WTC11 (cell line): ENCODE measurements around the gene GSTT4. TPM values are rescaled to one million over a fixed set of nuclear protein-coding genes. Genes with fewer than 3 reads are reported as not detected.
A peak's percentile ranks its signal among the peaks of the same experiment; 100 is the strongest.

Experiments
- ATAC-seq: fragments of 200-7000 bp; cut with Tn5 transposase; 2 replicates; pipeline ENCODE4 v1.10.0; 2021; ENCODE audit warnings: mild to moderate bottlenecking, moderate library complexity
- CTCF ChIA-PET: fragments of 300-600 bp; sonication (Branson Sonifier 250); formaldehyde crosslinking; loops from one replicate; lab custom pipeline; 2021; ENCODE audit warnings: antibody characterized with exemption; lab: Charles Lee
- POLR2A ChIA-PET: fragments of 350-600 bp; sonication (Branson Sonifier 250); formaldehyde crosslinking; loops from one replicate; lab custom pipeline; 2021; ENCODE audit warnings: antibody characterized with exemption; lab: Charles Lee
- DNase-seq: peaks from one replicate; pipeline ENCODE4 v3.0.0; 2021; ENCODE audit warnings: low spot score
- H3K27ac Mint-ChIP-seq: 2 replicates; pipeline ENCODE4 v1.8.0; 2021; ENCODE audit warnings: mixed read lengths
- H3K27me3 Mint-ChIP-seq: 2 replicates; pipeline ENCODE4 v1.8.0; 2021; ENCODE audit warnings: low read depth, mild to moderate bottlenecking, moderate library complexity, mixed read lengths
- H3K36me3 Mint-ChIP-seq: 2 replicates; pipeline ENCODE4 v1.8.0; 2021; ENCODE audit warnings: mixed read lengths
- H3K4me1 Mint-ChIP-seq: 2 replicates; pipeline ENCODE4 v1.8.0; 2022; ENCODE audit warnings: mixed read lengths
- H3K4me3 Mint-ChIP-seq: 2 replicates; pipeline ENCODE4 v1.8.0; 2021; ENCODE audit warnings: mild to moderate bottlenecking, moderate library complexity, mixed read lengths
- H3K9me3 Mint-ChIP-seq: 2 replicates; pipeline ENCODE4 v1.8.0; 2021; ENCODE audit warnings: mixed read lengths
- EMX1 ChIP-seq: fragments of 250-450 bp; sonication (Bioruptor Pico); IDR thresholded peaks from 2 replicates; pipeline ENCODE4 v1.8.0; 2021; ENCODE audit warnings: mild to moderate bottlenecking
- FOXK1 ChIP-seq: sonication (generic); formaldehyde crosslinking; IDR thresholded peaks from 2 replicates; pipeline ENCODE4 v1.8.0; 2022; ENCODE audit warnings: mild to moderate bottlenecking, moderate library complexity, missing genetic modification reagents
- JAZF1 ChIP-seq: fragments of 250-450 bp; sonication (Bioruptor Pico); IDR thresholded peaks from 2 replicates; pipeline ENCODE4 v1.9.0; 2021; ENCODE audit warnings: moderate library complexity, mild to moderate bottlenecking, inconsistent platforms
- KAT7 ChIP-seq: sonication (generic); formaldehyde crosslinking; IDR thresholded peaks from 2 replicates; pipeline ENCODE4 v1.8.1; 2023; ENCODE audit warnings: missing genetic modification reagents, mild to moderate bottlenecking, borderline replicate concordance
- NFE2L1 ChIP-seq: sonication (generic); formaldehyde crosslinking; IDR thresholded peaks from 2 replicates; pipeline ENCODE4 v1.8.1; 2023; ENCODE audit warnings: missing genetic modification reagents
- NR1H2 ChIP-seq: sonication (generic); formaldehyde crosslinking; IDR thresholded peaks from 2 replicates; pipeline ENCODE4 v1.9.0; 2021; ENCODE audit warnings: mild to moderate bottlenecking, moderate library complexity, missing genetic modification reagents
- RORB ChIP-seq: fragments of 250-450 bp; sonication (Bioruptor Pico); IDR thresholded peaks from 2 replicates; pipeline ENCODE4 v1.9.0; 2021; ENCODE audit warnings: mild to moderate bottlenecking
- SMAD3 ChIP-seq: sonication (generic); formaldehyde crosslinking; IDR thresholded peaks from 2 replicates; pipeline ENCODE4 v1.8.0; 2022; ENCODE audit warnings: missing genetic modification reagents, mild to moderate bottlenecking, borderline replicate concordance
- ZNF219 ChIP-seq: sonication (generic); formaldehyde crosslinking; IDR thresholded peaks from 2 replicates; pipeline ENCODE4 v1.8.0; 2023; ENCODE audit warnings: missing genetic modification reagents, mild to moderate bottlenecking, borderline replicate concordance
- ZNF232 ChIP-seq: sonication (generic); formaldehyde crosslinking; IDR thresholded peaks from 2 replicates; pipeline ENCODE4 v1.8.0; 2022; ENCODE audit warnings: mild to moderate bottlenecking, missing genetic modification reagents
- ZNF396 ChIP-seq: fragments of 250-450 bp; sonication (Bioruptor Pico); IDR thresholded peaks from 2 replicates; pipeline ENCODE4 v1.8.0; 2021; ENCODE audit warnings: mild to moderate bottlenecking, moderate library complexity, borderline replicate concordance
- total RNA-seq: library from RNA; stranded (reverse); gene quantifications from 3 replicates; pipeline ENCODE4 v1.2.3, GENCODE V29; 2021
- TF ChIP-seq, protein P1 (sequence below): sonication (generic); formaldehyde crosslinking; IDR thresholded peaks from 2 replicates; pipeline ENCODE4 v1.8.0; 2023; ENCODE audit warnings: missing genetic modification reagents
- TF ChIP-seq, protein P2 (sequence below): sonication (generic); formaldehyde crosslinking; IDR thresholded peaks from 2 replicates; pipeline ENCODE4 v1.8.0; 2022; ENCODE audit warnings: missing genetic modification reagents
- TF ChIP-seq, protein P3 (sequence below): fragments of 250-450 bp; sonication (Bioruptor Pico); conservative IDR thresholded peaks from 2 replicates; pipeline ENCODE4 v1.9.0; 2021; ENCODE audit warnings: mild to moderate bottlenecking
- TF ChIP-seq, protein P4 (sequence below): sonication (generic); formaldehyde crosslinking; IDR thresholded peaks from 2 replicates; pipeline ENCODE4 v1.8.1; 2023; ENCODE audit warnings: mild to moderate bottlenecking, moderate library complexity, missing genetic modification reagents

GSTT4 gene
- total RNA-seq, 1 experiment from 2014 or later, result not detected

DNA sequence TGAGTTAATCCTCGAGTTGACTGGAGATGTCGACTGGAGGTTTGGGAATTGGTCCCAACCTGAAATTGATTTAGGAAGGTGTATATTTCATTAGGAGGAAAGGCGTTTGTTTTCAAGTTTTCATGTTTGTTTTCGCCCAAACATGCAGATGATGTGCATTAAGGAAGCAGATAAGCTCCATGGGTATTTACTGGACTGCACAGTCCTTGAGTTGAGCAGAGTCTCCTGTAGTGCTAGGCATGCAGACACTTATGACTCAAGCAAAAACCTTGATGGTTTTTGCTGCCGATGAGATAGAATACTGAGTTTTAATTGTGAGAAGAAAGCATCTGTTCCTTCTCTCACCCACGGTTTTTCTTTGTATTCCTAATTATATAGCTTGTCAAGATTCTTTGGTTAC is 33.8 kb upstream of the GSTT4 start:
- Mint-ChIP-seq H3K27me3 (no peaks in the 10 kb centered on the region), H3K9me3 (no peaks in the 10 kb centered on the region), H3K4me1 (0 out of 2 replicates have a peak, but pooled peaks cover 3% of the 10 kb centered on the region), H3K36me3 (peaks cover 45% of the 10 kb centered on the region), H3K27ac (peak overlapping the region; percentile 90), H3K4me3 (no peak overlapping the region)
- CTCF ChIA-PET, result interaction anchor here (0.6 kb wide), 1 partner anchor 880 kb away, joined by 4 read pairs; no protein-coding TSS in a partner anchor
- DNase-seq (no peak), ATAC-seq (no peak)
- TF ChIP-seq NFE2L1 (no peak), ZNF396 (CRISPR knock-in tag) (no peak), JAZF1 (CRISPR knock-in tag) (no peak), EMX1 (CRISPR knock-in tag) (no peak), ZNF219 (no peak), ZNF232 (no peak), NR1H2 (CRISPR knock-in tag) (no peak)
- TF ChIP-seq, protein P1, sequence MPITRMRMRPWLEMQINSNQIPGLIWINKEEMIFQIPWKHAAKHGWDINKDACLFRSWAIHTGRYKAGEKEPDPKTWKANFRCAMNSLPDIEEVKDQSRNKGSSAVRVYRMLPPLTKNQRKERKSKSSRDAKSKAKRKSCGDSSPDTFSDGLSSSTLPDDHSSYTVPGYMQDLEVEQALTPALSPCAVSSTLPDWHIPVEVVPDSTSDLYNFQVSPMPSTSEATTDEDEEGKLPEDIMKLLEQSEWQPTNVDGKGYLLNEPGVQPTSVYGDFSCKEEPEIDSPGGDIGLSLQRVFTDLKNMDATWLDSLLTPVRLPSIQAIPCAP, result no peak
- TF ChIP-seq, protein P2, sequence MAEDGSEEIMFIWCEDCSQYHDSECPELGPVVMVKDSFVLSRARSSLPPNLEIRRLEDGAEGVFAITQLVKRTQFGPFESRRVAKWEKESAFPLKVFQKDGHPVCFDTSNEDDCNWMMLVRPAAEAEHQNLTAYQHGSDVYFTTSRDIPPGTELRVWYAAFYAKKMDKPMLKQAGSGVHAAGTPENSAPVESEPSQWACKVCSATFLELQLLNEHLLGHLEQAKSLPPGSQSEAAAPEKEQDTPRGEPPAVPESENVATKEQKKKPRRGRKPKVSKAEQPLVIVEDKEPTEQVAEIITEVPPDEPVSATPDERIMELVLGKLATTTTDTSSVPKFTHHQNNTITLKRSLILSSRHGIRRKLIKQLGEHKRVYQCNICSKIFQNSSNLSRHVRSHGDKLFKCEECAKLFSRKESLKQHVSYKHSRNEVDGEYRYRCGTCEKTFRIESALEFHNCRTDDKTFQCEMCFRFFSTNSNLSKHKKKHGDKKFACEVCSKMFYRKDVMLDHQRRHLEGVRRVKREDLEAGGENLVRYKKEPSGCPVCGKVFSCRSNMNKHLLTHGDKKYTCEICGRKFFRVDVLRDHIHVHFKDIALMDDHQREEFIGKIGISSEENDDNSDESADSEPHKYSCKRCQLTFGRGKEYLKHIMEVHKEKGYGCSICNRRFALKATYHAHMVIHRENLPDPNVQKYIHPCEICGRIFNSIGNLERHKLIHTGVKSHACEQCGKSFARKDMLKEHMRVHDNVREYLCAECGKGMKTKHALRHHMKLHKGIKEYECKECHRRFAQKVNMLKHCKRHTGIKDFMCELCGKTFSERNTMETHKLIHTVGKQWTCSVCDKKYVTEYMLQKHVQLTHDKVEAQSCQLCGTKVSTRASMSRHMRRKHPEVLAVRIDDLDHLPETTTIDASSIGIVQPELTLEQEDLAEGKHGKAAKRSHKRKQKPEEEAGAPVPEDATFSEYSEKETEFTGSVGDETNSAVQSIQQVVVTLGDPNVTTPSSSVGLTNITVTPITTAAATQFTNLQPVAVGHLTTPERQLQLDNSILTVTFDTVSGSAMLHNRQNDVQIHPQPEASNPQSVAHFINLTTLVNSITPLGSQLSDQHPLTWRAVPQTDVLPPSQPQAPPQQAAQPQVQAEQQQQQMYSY (CRISPR knock-in tag), result no peak
- TF ChIP-seq, protein P3, sequence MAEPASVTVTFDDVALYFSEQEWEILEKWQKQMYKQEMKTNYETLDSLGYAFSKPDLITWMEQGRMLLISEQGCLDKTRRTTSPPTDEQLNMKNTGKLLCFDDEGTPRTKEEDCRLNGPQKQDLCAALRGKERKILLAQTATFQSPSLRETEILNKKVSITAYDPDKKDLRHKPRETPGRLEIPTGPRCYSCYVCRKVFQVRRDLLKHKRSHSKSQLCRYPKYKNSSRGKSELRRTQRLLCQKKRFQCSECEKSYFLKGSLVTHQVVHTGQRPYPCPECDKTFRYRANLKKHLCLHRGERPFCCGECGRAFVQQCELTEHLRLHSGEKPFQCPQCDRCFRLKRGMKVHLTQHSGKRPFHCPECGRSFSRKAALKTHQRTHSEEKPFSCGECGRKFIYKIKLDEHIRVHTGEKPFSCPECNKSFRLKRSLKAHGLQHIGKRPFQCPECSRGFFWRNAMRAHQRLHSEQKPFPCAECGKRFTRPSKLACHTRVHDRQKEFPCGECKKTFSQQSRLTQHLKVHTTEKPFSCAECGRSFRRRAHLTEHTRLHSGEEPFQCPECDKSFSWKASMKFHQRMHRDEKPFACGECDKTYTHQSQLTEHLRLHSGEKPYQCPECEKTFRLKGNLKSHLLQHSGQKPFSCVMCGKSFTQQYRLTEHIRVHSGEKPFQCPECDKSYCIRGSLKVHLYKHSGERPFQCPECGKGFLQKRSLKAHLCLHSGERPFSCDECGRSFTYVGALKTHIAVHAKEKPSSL (CRISPR knock-in tag), result no peak
- POLR2A ChIA-PET, result no interaction called here

DNA sequence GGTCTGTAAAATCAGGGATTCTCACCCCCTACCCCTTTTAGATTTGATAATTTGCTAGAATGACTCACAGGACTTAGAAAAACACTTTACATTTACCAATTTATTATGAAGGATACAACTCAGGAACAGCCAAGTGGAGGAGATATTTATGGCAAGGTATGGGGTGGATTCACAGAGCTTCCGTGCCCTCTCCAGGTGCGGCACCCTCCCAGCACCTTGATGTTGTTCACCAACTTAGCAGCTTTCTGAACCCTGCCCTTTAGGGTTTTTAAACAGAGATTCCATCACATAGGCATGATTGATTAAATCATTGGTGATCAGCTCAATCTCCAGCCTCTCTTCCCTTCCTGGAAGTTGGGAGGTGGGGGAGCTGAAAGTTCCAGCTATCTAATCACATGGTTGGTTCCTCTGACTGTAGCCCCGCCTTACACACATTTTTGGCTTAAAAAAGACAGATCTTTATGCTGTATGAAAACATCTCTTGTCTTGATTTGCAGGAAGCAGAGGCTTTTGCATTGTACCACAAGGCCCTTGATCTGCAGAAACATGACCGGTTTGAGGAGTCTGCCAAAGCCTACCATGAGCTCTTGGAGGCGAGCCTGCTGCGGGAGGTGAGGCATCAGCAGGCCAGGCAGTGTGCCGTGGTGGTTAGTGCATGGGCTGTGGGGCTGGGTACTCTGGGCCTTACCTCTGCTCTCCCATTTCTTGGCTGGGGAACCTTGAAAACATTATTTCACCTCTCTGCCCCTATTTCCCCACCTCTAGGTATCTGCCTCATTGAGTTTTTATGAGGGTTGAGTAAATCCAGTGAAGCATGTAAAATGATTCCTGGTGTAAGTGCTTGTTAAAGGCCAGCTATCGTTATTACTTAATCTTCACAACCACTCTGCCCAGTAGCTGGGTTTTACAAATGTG is 32.9 kb upstream of the GSTT4 start:
- Mint-ChIP-seq H3K27ac (peak overlapping the region; percentile 75), H3K4me1 (0 out of 2 replicates have a peak, but pooled peaks cover 3% of the 10 kb centered on the region), H3K9me3 (no peaks in the 10 kb centered on the region), H3K4me3 (no peak overlapping the region), H3K36me3 (peaks cover 45% of the 10 kb centered on the region), H3K27me3 (no peaks in the 10 kb centered on the region)
- POLR2A ChIA-PET, result interaction anchor here (0.7 kb wide), 1 partner anchor 397 kb away, joined by 3 read pairs; no protein-coding TSS in a partner anchor
- CTCF ChIA-PET, result interaction anchor here (0.6 kb wide), 1 partner anchor 881 kb away, joined by 4 read pairs; no protein-coding TSS in a partner anchor
- no peak for ATAC-seq
- DNase-seq, result no peak
- TF ChIP-seq RORB (CRISPR knock-in tag) (no peak), FOXK1 (CRISPR knock-in tag) (no peak), KAT7 (CRISPR knock-in tag) (no peak), SMAD3 (CRISPR knock-in tag) (no peak)
- TF ChIP-seq, protein P3 (CRISPR knock-in tag), result no peak
- TF ChIP-seq, protein P4, sequence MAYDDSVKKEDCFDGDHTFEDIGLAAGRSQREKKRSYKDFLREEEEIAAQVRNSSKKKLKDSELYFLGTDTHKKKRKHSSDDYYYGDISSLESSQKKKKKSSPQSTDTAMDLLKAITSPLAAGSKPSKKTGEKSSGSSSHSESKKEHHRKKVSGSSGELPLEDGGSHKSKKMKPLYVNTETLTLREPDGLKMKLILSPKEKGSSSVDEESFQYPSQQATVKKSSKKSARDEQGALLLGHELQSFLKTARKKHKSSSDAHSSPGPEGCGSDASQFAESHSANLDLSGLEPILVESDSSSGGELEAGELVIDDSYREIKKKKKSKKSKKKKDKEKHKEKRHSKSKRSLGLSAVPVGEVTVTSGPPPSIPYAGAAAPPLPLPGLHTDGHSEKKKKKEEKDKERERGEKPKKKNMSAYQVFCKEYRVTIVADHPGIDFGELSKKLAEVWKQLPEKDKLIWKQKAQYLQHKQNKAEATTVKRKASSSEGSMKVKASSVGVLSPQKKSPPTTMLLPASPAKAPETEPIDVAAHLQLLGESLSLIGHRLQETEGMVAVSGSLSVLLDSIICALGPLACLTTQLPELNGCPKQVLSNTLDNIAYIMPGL (CRISPR knock-in tag), result no peak
- TF ChIP-seq, all 79 proteins: peak for 0
